ENCODE data around the gene MAPK14. TPM values are rescaled to one million over a fixed set of nuclear protein-coding genes. Genes with fewer than 3 reads are reported as not detected.

Gene MAPK14
- total and polyA plus RNA-seq, 10 of the 15 experiments (the other 5 are each of a cell fraction or from before 2014, with no cell fraction given) = 12.5 to 59.5 (median 43.0) TPM

DNA sequence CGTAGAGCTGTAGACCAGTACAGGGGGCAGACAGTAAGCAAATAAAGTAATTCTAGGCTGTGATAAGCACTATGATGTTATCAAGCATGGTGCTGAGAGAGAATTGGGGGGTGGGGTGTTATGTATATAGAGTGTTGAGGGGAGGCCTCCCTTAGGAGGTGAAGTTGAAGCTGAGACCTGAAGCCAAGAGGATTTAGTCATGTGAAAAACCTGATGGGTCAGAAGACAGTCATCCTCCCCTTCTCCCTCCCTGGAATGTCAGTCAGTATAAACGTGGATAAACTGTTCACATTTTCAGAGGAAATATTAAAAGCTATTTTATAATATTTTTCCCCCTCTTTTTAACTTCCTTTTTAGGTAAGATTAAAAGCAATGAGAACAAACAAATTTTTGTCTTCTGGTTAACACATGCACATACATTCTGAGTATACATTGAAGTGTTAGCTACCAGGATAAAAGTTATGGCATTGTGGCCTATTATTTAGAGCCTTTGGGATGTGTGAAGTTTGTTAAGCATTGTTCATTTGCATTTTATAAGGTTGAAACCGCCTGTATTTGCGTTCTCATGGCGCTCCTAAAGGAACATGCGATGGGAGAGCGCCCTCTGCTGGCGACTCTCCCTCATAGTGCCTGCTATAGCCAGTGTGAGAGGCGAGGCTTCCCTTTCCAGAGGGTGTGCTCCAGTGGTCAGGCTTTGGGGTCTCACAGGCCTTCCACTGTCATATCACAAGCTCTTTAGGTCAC, 67.3 kb downstream of the MAPK14 start (continued):
- TF ChIP-seq, protein P1, sequence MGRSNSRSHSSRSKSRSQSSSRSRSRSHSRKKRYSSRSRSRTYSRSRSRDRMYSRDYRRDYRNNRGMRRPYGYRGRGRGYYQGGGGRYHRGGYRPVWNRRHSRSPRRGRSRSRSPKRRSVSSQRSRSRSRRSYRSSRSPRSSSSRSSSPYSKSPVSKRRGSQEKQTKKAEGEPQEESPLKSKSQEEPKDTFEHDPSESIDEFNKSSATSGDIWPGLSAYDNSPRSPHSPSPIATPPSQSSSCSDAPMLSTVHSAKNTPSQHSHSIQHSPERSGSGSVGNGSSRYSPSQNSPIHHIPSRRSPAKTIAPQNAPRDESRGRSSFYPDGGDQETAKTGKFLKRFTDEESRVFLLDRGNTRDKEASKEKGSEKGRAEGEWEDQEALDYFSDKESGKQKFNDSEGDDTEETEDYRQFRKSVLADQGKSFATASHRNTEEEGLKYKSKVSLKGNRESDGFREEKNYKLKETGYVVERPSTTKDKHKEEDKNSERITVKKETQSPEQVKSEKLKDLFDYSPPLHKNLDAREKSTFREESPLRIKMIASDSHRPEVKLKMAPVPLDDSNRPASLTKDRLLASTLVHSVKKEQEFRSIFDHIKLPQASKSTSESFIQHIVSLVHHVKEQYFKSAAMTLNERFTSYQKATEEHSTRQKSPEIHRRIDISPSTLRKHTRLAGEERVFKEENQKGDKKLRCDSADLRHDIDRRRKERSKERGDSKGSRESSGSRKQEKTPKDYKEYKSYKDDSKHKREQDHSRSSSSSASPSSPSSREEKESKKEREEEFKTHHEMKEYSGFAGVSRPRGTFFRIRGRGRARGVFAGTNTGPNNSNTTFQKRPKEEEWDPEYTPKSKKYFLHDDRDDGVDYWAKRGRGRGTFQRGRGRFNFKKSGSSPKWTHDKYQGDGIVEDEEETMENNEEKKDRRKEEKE (IDR thresholded peaks at IDR 0.05) = no peak
- TF ChIP-seq SUZ12 (IDR thresholded peaks at IDR 0.05; ENCODE audit: unreplicated experiment) = no peak
- TF ChIP-seq TAF1 (IDR thresholded peaks at IDR 0.05; ENCODE audit: borderline replicate concordance, low read depth, low read length) = no peak
- TF ChIP-seq ZNF207 (IDR thresholded peaks at IDR 0.05; ENCODE audit: borderline replicate concordance) = no peak
- TF ChIP-seq, protein P2, sequence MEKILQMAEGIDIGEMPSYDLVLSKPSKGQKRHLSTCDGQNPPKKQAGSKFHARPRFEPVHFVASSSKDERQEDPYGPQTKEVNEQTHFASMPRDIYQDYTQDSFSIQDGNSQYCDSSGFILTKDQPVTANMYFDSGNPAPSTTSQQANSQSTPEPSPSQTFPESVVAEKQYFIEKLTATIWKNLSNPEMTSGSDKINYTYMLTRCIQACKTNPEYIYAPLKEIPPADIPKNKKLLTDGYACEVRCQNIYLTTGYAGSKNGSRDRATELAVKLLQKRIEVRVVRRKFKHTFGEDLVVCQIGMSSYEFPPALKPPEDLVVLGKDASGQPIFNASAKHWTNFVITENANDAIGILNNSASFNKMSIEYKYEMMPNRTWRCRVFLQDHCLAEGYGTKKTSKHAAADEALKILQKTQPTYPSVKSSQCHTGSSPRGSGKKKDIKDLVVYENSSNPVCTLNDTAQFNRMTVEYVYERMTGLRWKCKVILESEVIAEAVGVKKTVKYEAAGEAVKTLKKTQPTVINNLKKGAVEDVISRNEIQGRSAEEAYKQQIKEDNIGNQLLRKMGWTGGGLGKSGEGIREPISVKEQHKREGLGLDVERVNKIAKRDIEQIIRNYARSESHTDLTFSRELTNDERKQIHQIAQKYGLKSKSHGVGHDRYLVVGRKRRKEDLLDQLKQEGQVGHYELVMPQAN (conservative IDR thresholded peaks at IDR 0.05) = no peak
- peak; percentile 75; the same call in 2 of the 3 replicates for TF ChIP-seq POU2F2 (IDR thresholded peaks at IDR 0.05; ENCODE audit: borderline replicate concordance, low read depth, low read length)
- TF ChIP-seq MTA3 (IDR thresholded peaks at IDR 0.05; ENCODE audit: borderline replicate concordance, low read length) = no peak
- no peak for TF ChIP-seq KAT2A (conservative IDR thresholded peaks at IDR 0.05; ENCODE audit: control insufficient read depth, low read depth, low read length)
- peak in 1 of 2 experiments; percentile 29; a peak in 1 of 4 replicates for TF ChIP-seq IKZF2 (IDR thresholded peaks at IDR 0.05)
- TF ChIP-seq, protein P3, sequence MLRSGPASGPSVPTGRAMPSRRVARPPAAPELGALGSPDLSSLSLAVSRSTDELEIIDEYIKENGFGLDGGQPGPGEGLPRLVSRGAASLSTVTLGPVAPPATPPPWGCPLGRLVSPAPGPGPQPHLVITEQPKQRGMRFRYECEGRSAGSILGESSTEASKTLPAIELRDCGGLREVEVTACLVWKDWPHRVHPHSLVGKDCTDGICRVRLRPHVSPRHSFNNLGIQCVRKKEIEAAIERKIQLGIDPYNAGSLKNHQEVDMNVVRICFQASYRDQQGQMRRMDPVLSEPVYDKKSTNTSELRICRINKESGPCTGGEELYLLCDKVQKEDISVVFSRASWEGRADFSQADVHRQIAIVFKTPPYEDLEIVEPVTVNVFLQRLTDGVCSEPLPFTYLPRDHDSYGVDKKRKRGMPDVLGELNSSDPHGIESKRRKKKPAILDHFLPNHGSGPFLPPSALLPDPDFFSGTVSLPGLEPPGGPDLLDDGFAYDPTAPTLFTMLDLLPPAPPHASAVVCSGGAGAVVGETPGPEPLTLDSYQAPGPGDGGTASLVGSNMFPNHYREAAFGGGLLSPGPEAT (IDR thresholded peaks at IDR 0.05; ENCODE audit: low read depth) = no peak; the same call in 1 of the 2 replicates
- TF ChIP-seq MXI1 (IDR thresholded peaks at IDR 0.05; ENCODE audit: low read depth, low read length) = no peak
- TF ChIP-seq CBX3 (IDR thresholded peaks at IDR 0.05; ENCODE audit: borderline replicate concordance, low read depth) = no peak
- no peak for TF ChIP-seq KDM1A (IDR thresholded peaks at IDR 0.05; ENCODE audit: borderline replicate concordance)
- TF ChIP-seq KLF5 (IDR thresholded peaks at IDR 0.05; ENCODE audit: partially characterized antibody) = no peak
- TF ChIP-seq, protein P4, sequence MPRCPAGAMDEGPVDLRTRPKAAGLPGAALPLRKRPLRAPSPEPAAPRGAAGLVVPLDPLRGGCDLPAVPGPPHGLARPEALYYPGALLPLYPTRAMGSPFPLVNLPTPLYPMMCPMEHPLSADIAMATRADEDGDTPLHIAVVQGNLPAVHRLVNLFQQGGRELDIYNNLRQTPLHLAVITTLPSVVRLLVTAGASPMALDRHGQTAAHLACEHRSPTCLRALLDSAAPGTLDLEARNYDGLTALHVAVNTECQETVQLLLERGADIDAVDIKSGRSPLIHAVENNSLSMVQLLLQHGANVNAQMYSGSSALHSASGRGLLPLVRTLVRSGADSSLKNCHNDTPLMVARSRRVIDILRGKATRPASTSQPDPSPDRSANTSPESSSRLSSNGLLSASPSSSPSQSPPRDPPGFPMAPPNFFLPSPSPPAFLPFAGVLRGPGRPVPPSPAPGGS (IDR thresholded peaks at IDR 0.05; ENCODE audit: borderline replicate concordance, insufficient read depth, low read depth, low read length, poor library complexity, severe bottlenecking) = no peak
- TF ChIP-seq, protein P5, sequence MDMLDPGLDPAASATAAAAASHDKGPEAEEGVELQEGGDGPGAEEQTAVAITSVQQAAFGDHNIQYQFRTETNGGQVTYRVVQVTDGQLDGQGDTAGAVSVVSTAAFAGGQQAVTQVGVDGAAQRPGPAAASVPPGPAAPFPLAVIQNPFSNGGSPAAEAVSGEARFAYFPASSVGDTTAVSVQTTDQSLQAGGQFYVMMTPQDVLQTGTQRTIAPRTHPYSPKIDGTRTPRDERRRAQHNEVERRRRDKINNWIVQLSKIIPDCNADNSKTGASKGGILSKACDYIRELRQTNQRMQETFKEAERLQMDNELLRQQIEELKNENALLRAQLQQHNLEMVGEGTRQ (IDR thresholded peaks at IDR 0.05; ENCODE audit: borderline replicate concordance, low read depth, low read length) = no peak
- no peak for TF ChIP-seq ZNF217 (IDR thresholded peaks at IDR 0.05)
- TF ChIP-seq RUNX3 (IDR thresholded peaks at IDR 0.05; ENCODE audit: low read length) = peak; percentile 36; the same call in 1 of the 2 replicates
